HEK293T (cell line): ENCODE data around the gene LOXL3.

Experiments
- ARNT ChIP-seq: fragments of 450-650 bp; IDR thresholded peaks from 2 replicates; pipeline ENCODE4 v1.6.1; 2017; ENCODE audit warnings: mild to moderate bottlenecking
- BHLHE40 ChIP-seq: fragments of 450-650 bp; IDR thresholded peaks from 2 replicates; pipeline ENCODE4 v1.6.1; 2016; ENCODE audit warnings: mild to moderate bottlenecking, moderate library complexity, borderline replicate concordance
- ELF4 ChIP-seq: fragments of 450-650 bp; IDR thresholded peaks from 2 replicates; pipeline ENCODE4 v1.6.1; 2017; ENCODE audit warnings: antibody characterized with exemption
- FOXK2 ChIP-seq: fragments of 450-650 bp; IDR thresholded peaks from 2 replicates; pipeline ENCODE4 v1.6.1; 2016; ENCODE audit warnings: mild to moderate bottlenecking
- FOXM1 ChIP-seq: fragments of 450-650 bp; IDR thresholded peaks from 2 replicates; pipeline ENCODE4 v1.6.1; 2017; ENCODE audit warnings: mild to moderate bottlenecking, borderline replicate concordance
- HDGF ChIP-seq: fragments of 450-650 bp; IDR thresholded peaks from 2 replicates; pipeline ENCODE4 v1.6.1; 2017; ENCODE audit warnings: antibody characterized with exemption, borderline replicate concordance
- LEF1 ChIP-seq: fragments of 450-650 bp; IDR thresholded peaks from 2 replicates; pipeline ENCODE4 v1.6.1; 2017; ENCODE audit warnings: mild to moderate bottlenecking, borderline replicate concordance
- NFRKB ChIP-seq: fragments of 450-650 bp; IDR thresholded peaks from 2 replicates; pipeline ENCODE4 v1.6.1; 2016; ENCODE audit warnings: mild to moderate bottlenecking, moderate library complexity
- TARDBP ChIP-seq: fragments of 450-650 bp; IDR thresholded peaks from 2 replicates; pipeline ENCODE4 v1.6.1; 2016
- ZNF384 ChIP-seq: fragments of 450-650 bp; IDR thresholded peaks from 2 replicates; pipeline ENCODE4 v1.6.1; 2016

- TF ChIP-seq HDGF (no peak), ELF4 (no peak), FOXM1 (no peak), TARDBP (no peak), NFRKB (no peak), ZNF384 (no peak), LEF1 (no peak), FOXK2 (no peak), BHLHE40 (no peak), ARNT (no peak)
Observed at GRCh38 chr2:74576211-74576862, 22.6 kb upstream of the LOXL3 start.
